GM20431 (cell line): ENCODE measurements around the gene DHDH.
"Not testable (repeated sequence)": the region's sequence is repeated elsewhere in the genome, so short reads cannot be mapped to it uniquely, and the experiment has no call there.

Experiments
- in situ Hi-C: fragments of 300-500 bp; cut with MseI, MboI; formaldehyde crosslinking; loops from one replicate; pipeline ENCODE4 v1.15.0; 2020; ENCODE audit warnings: low sequenced_read_pairs; ENCODE audit not compliant: unreplicated experiment

DHDH gene

GRCh38 chr19:48914181-48914580 lies 19.3 kb upstream of the DHDH start:
- in situ Hi-C loops: no loop called here

- in situ Hi-C loops: no loop called here
Observed at GRCh38 chr19:48915757-48916156, 17.7 kb upstream of the DHDH start.

- in situ Hi-C loops: no loop called here
Observed at GRCh38 chr19:48918071-48918470, 15.4 kb upstream of the DHDH start.

- in situ Hi-C loops: no loop called here
Observed at GRCh38 chr19:48918801-48919247, 14.7 kb upstream of the DHDH start.

- in situ Hi-C loops: not testable (repeated sequence)
Observed at GRCh38 chr19:48919271-48919670, 14.2 kb upstream of the DHDH start.

- in situ Hi-C loops: no loop called here
Observed at GRCh38 chr19:48920949-48921348, 12.6 kb upstream of the DHDH start.

- in situ Hi-C loops: no loop called here
Observed at GRCh38 chr19:48921721-48922500, 11.6 kb upstream of the DHDH start.

- in situ Hi-C loops: no loop called here
Observed at GRCh38 chr19:48922548-48923490, 10.7 kb upstream of the DHDH start.

- in situ Hi-C loops: no loop called here
Observed at GRCh38 chr19:48925240-48925843, 8.2 kb upstream of the DHDH start.

- in situ Hi-C loops: not testable (repeated sequence)
Observed at GRCh38 chr19:48925890-48926289, 7.6 kb upstream of the DHDH start.

- in situ Hi-C loops: no loop called here
Observed at GRCh38 chr19:48926909-48927308, 6.6 kb upstream of the DHDH start.

- in situ Hi-C loops: not testable (repeated sequence)
Observed at GRCh38 chr19:48927692-48928091, 5.8 kb upstream of the DHDH start.

GRCh38 chr19:48928164-48929025 lies 5.1 kb upstream of the DHDH start:
- in situ Hi-C loops: no loop called here

GRCh38 chr19:48934837-48935236 lies 1.3 kb downstream of the DHDH start:
- in situ Hi-C loops: no loop called here

GRCh38 chr19:48935864-48936263 lies 2.4 kb downstream of the DHDH start:
- in situ Hi-C loops: no loop called here

GRCh38 chr19:48938256-48938655 lies 4.8 kb downstream of the DHDH start:
- in situ Hi-C loops: no loop called here

- in situ Hi-C loops: no loop called here
Observed at GRCh38 chr19:48940902-48941301, 7.4 kb downstream of the DHDH start.

GRCh38 chr19:48943081-48943480 lies 9.6 kb downstream of the DHDH start:
- in situ Hi-C loops: no loop called here

- in situ Hi-C loops: no loop called here
Observed at GRCh38 chr19:48945415-48945814, 11.9 kb downstream of the DHDH start.

- in situ Hi-C loops: no loop called here
Observed at GRCh38 chr19:48945817-48946216, 12.3 kb downstream of the DHDH start.
